H1 (cell line): ENCODE results near the gene RBM17. TPM values are rescaled to one million over a fixed set of nuclear protein-coding genes. Genes with fewer than 3 reads are reported as not detected.

Experiments
- CTCF ChIA-PET: fragments of 300-600 bp; sonication (Branson Sonifier 250); formaldehyde crosslinking; loops from one replicate; lab custom pipeline; 2021; ENCODE audit not compliant: partially characterized antibody; lab: Charles Lee
- POLR2A ChIA-PET: fragments of 300-600 bp; sonication (Branson Sonifier 250); formaldehyde crosslinking; loops from one replicate; lab custom pipeline; 2021; ENCODE audit warnings: inconsistent platforms; ENCODE audit not compliant: partially characterized antibody; lab: Charles Lee
- DNase-seq, 2 experiments: peaks; one replicate each; pipeline versions ENCODE4 v3.0.0 to v3.0.0-alpha.2; 2010 to 2022; ENCODE audit warnings: low spot score in 2 of 2, low read depth in 1 of 2, mixed read lengths in 1 of 2
- FAIRE-seq: peaks from 2 replicates; lab custom pipeline; 2011; peaks lifted over from hg19 to GRCh38; lab: Jason Lieb, UNC
- H2AFZ ChIP-seq: 2 replicates; pipeline ENCODE4 v1.8.1; 2012; ENCODE audit warnings: low read length, inconsistent platforms
- H2AK5ac ChIP-seq: 2 replicates; pipeline ENCODE4 v1.6.1; 2013; ENCODE audit warnings: low read depth, low read length
- H2BK120ac ChIP-seq: replicated peaks from 2 replicates; pipeline ENCODE3; 2013; ENCODE audit warnings: low read depth, low read length, inconsistent platforms
- H2BK12ac ChIP-seq: 2 replicates; pipeline ENCODE4 v1.6.1; 2013; ENCODE audit warnings: low read depth, low read length
- H2BK15ac ChIP-seq: 2 replicates; pipeline ENCODE4 v1.6.1; 2013; ENCODE audit warnings: low read length
- H2BK20ac ChIP-seq: 2 replicates; pipeline ENCODE4 v1.6.1; 2013; ENCODE audit warnings: low read length
- H2BK5ac ChIP-seq: 2 replicates; pipeline ENCODE4 v1.6.1; 2013; ENCODE audit warnings: low read depth, low read length
- H3K14ac ChIP-seq: 2 replicates; pipeline ENCODE4 v1.6.1; 2013; ENCODE audit warnings: inconsistent platforms; ENCODE audit not compliant: insufficient read length
- H3K18ac ChIP-seq: 2 replicates; pipeline ENCODE4 v1.6.1; 2013; ENCODE audit warnings: low read length; ENCODE audit errors: extremely low read depth
- H3K23ac ChIP-seq: 2 replicates; pipeline ENCODE4 v1.6.1; 2013; ENCODE audit warnings: inconsistent platforms; ENCODE audit not compliant: insufficient read length
- H3K23me2 ChIP-seq: 2 replicates; pipeline ENCODE4 v1.6.1; 2013; ENCODE audit warnings: low read depth, low read length
- H3K27ac ChIP-seq: 2 replicates; pipeline ENCODE4 v1.6.1; 2011; ENCODE audit warnings: low read depth, low read length, inconsistent platforms
- H3K27me3 ChIP-seq, 4 experiments: replicated peaks in 1 of 4; 1 replicate in 1 of 4; 2 replicates in 3 of 4; pipeline versions ENCODE4 v1.6.1 to v1.8.1; 2011 to 2013; ENCODE audit warnings: low read length in 3 of 4, mild to moderate bottlenecking in 3 of 4, inconsistent platforms in 2 of 4, mixed read lengths in 2 of 4, moderate library complexity in 1 of 4; ENCODE audit not compliant: control insufficient read depth in 3 of 4, insufficient read depth in 3 of 4; ENCODE audit errors: extremely low read depth in 1 of 4
- H3K36me3 ChIP-seq, 4 experiments: 2 replicates each; pipeline versions ENCODE4 v1.6.1 to v1.8.1; 2011 to 2013; ENCODE audit warnings: mild to moderate bottlenecking in 4 of 4, low read length in 3 of 4, moderate library complexity in 2 of 4, control low read depth in 1 of 4, inconsistent platforms in 1 of 4; ENCODE audit not compliant: insufficient read depth in 4 of 4, control insufficient read depth in 2 of 4
- H3K4ac ChIP-seq: replicated peaks from 2 replicates; pipeline ENCODE3; 2013; ENCODE audit warnings: low read length, low read depth, mixed read lengths, inconsistent platforms; ENCODE audit not compliant: insufficient read length
- H3K4me1 ChIP-seq, 4 experiments: replicated peaks in 1 of 4; 1 replicate in 1 of 4; 2 replicates in 3 of 4; pipeline versions ENCODE4 v1.6.1 to v1.8.1; 2011 to 2013; ENCODE audit warnings: low read length in 3 of 4, inconsistent platforms in 2 of 4, mixed read lengths in 1 of 4; ENCODE audit not compliant: insufficient read depth in 4 of 4, control insufficient read depth in 3 of 4
- H3K4me2 ChIP-seq, 2 experiments: 2 replicates each; pipeline versions ENCODE4 v1.6.1 to v1.8.1; 2011 to 2013; ENCODE audit warnings: low read depth in 2 of 2, low read length in 2 of 2, control low read depth in 1 of 2, inconsistent platforms in 1 of 2, mild to moderate bottlenecking in 1 of 2; ENCODE audit not compliant: insufficient read depth in 1 of 2
- H3K4me3 ChIP-seq, 4 experiments: fragments of 200-600, 300-600 bp in 1 of 4; sonication (generic), shearing (Covaris generic), sonication (Bioruptor Twin) in 1 of 4; 2 replicates each; pipeline versions ENCODE4 v1.5.1 to v1.8.1; 2011 to 2016; ENCODE audit warnings: low read length in 4 of 4, low read depth in 3 of 4, control low read depth in 2 of 4, inconsistent platforms in 2 of 4, mild to moderate bottlenecking in 2 of 4, mixed read lengths in 1 of 4, moderate library complexity in 1 of 4; ENCODE audit not compliant: insufficient read depth in 2 of 4; ENCODE audit errors: extremely low read depth in 1 of 4
- H3K56ac ChIP-seq: replicated peaks from 2 replicates; pipeline ENCODE3; 2013; ENCODE audit warnings: low read depth, mild to moderate bottlenecking, mixed read lengths, low read length, inconsistent platforms; ENCODE audit not compliant: insufficient read length
- H3K79me1 ChIP-seq: 2 replicates; pipeline ENCODE4 v1.6.1; 2013; ENCODE audit warnings: low read depth, low read length, control low read depth
- H3K79me2 ChIP-seq, 2 experiments: 2 replicates each; pipeline versions ENCODE4 v1.6.1 to v1.8.1; 2012 to 2013; ENCODE audit warnings: low read length in 2 of 2, mild to moderate bottlenecking in 2 of 2, inconsistent platforms in 1 of 2; ENCODE audit not compliant: insufficient read depth in 2 of 2, control insufficient read depth in 1 of 2
- H3K9ac ChIP-seq, 4 experiments: replicated peaks in 1 of 4; 1 replicate in 1 of 4; 2 replicates in 3 of 4; pipeline versions ENCODE4 v1.6.1 to v1.8.1; 2011 to 2013; ENCODE audit warnings: low read depth in 3 of 4, low read length in 3 of 4, control low read depth in 2 of 4, mild to moderate bottlenecking in 2 of 4, moderate library complexity in 2 of 4, inconsistent platforms in 1 of 4; ENCODE audit errors: extremely low read depth in 1 of 4
- H3K9me3 ChIP-seq, 2 experiments: 2 replicates each; pipeline versions ENCODE4 v1.6.1 to v1.8.1; 2012 to 2013; ENCODE audit warnings: mild to moderate bottlenecking in 2 of 2, moderate library complexity in 2 of 2, control low read depth in 1 of 2, inconsistent platforms in 1 of 2, low read depth in 1 of 2, low read length in 1 of 2, mixed read lengths in 1 of 2; ENCODE audit not compliant: insufficient read depth in 2 of 2
- H4K20me1 ChIP-seq, 2 experiments: replicated peaks in 1 of 2; 2 replicates each; pipeline versions ENCODE3 to v1.8.1; 2011 to 2013; ENCODE audit warnings: inconsistent platforms in 2 of 2, low read length in 2 of 2, mild to moderate bottlenecking in 1 of 2; ENCODE audit not compliant: insufficient read depth in 2 of 2, control insufficient read depth in 1 of 2
- H4K5ac ChIP-seq: 2 replicates; pipeline ENCODE4 v1.6.1; 2013; ENCODE audit warnings: low read length, low read depth, mixed read lengths, inconsistent platforms; ENCODE audit not compliant: insufficient read length
- H4K8ac ChIP-seq: 2 replicates; pipeline ENCODE4 v1.8.0; 2013; ENCODE audit warnings: mild to moderate bottlenecking, moderate library complexity, low read length, inconsistent platforms; ENCODE audit not compliant: insufficient read depth; ENCODE audit errors: extremely low read depth
- H4K91ac ChIP-seq: replicated peaks from 2 replicates; pipeline ENCODE3; 2013; ENCODE audit warnings: low read length, mixed read lengths, inconsistent platforms; ENCODE audit not compliant: insufficient read length
- ATF2 ChIP-seq: IDR thresholded peaks from 2 replicates; pipeline ENCODE4 v1.6.1; 2012; ENCODE audit warnings: low read length, inconsistent platforms
- SRF ChIP-seq: IDR thresholded peaks from 2 replicates; pipeline ENCODE4 v1.6.1; 2011; ENCODE audit warnings: mild to moderate bottlenecking, low read depth, low read length, moderate library complexity
- WGBS, 2 experiments: shearing (Covaris generic) in 1 of 2; methylation state at CpG; one replicate each; pipeline versions ENCODE4 v1.1.6 to v1.1.7; 2013 to 2015; ENCODE audit warnings: low lambda C conversion rate in 2 of 2, mixed read lengths in 2 of 2, inconsistent platforms in 1 of 2, low coverage in 1 of 2, missing lambda C conversion rate in 1 of 2; ENCODE audit not compliant: insufficient replicate concordance in 2 of 2, insufficient coverage in 1 of 2, insufficient read length in 1 of 2; ENCODE audit errors: extremely low coverage in 1 of 2, missing lambda C conversion rate in 1 of 2; 5-methylcytosine and 5-hydroxymethylcytosine counted together
- polyA plus RNA-seq, 7 experiments: library from polyadenylated mRNA; depleted of rRNA in 3 of 7; stranded (reverse) in 5 of 7; unstranded in 2 of 7; fragments of >200 nt in 5 of 7; fragments of 200-250 nt in 2 of 7; gene quantifications; 1 replicate in 5 of 7; 2 replicates in 1 of 7; 4 replicates in 1 of 7; pipeline versions ENCODE4 v1.2.1 to v1.2.3, GENCODE V29; 2011 to 2013; ENCODE audit warnings: missing spikeins in 2 of 7, mixed read lengths in 2 of 7
- total RNA-seq: library from RNA; stranded (reverse); fragmentation: NEBNext Ultra II Directional; extraction: Animal tissue kit (Norgen Biotek cat#: 25700); gene quantifications from 2 replicates; pipeline ENCODE4 v1.2.1, GENCODE V29; 2021

The RBM17 gene
- total and polyA plus RNA-seq, 2 of the 8 experiments (the other 6 are each of a cell fraction or from before 2014, with no cell fraction given), result 15.7 to 128 TPM

GRCh38 chr10:6102128-6102527, 13.3 kb downstream of the RBM17 start:
- H3K18ac ChIP-seq, result no peak overlapping the region
- no peak overlapping the region for H4K91ac ChIP-seq
- H2BK12ac ChIP-seq, result no peak overlapping the region
- H4K5ac ChIP-seq, result no peak overlapping the region
- 83% methylated on average over 8 of the region's 8 CpGs; no CpG with 5 or more reads in 1 of the 2 experiments for WGBS, 2 experiments
- H3K36me3 ChIP-seq, result peaks cover 0 to 42% (median 7%) of the 10 kb centered on the region in 4 experiments; a peak in 4 of 8 replicates
- H3K23me2 ChIP-seq, result no peaks in the 10 kb centered on the region
- ChIA-PET POLR2A (interaction anchor here (1.0 kb wide), 1 partner anchor 13 kb away, joined by 3 read pairs; no protein-coding TSS in a partner anchor), CTCF (interaction anchor here (1.4 kb wide), 1 partner anchor 12 kb away, joined by 5 read pairs; no protein-coding TSS in a partner anchor)
- no peak overlapping the region for H4K8ac ChIP-seq
- peaks cover 4 to 28% (median 15%) of the 10 kb centered on the region in 4 experiments; a peak in 6 of 7 replicates for H3K4me1 ChIP-seq
- no peak overlapping the region for H2AK5ac ChIP-seq
- H2BK5ac ChIP-seq, result no peak overlapping the region
- no peak overlapping the region for H3K23ac ChIP-seq
- H3K4ac ChIP-seq, result no peak overlapping the region
- no peak overlapping the region for H2BK20ac ChIP-seq
- no peak overlapping the region for H3K14ac ChIP-seq
- DNase-seq, result no peak
- no peak overlapping the region for H2AFZ ChIP-seq
- peaks cover 0 to 3% of the 10 kb centered on the region in 2 experiments for H4K20me1 ChIP-seq
- no peak overlapping the region for H3K27ac ChIP-seq
- TF ChIP-seq SRF, result no peak
- TF ChIP-seq ATF2, result no peak
- TF ChIP-seq, all 59 proteins: peak for 0
- Histone ChIP-seq H3K9ac (no peak overlapping the region), H3K56ac (no peak overlapping the region), H2BK15ac (no peak overlapping the region), H2BK120ac (no peak overlapping the region), H3K27me3 (no peaks in the 10 kb centered on the region), H3K79me2 (peaks cover 0 to 50% of the 10 kb centered on the region in 2 experiments; a peak in 2 of 4 replicates), H3K9me3 (no peaks in the 10 kb centered on the region), H3K79me1 (no peaks in the 10 kb centered on the region), H3K4me2 (no peak overlapping the region), H3K4me3 (no peak overlapping the region)
- FAIRE-seq, result no peak
